Measurements from ENCODE around the gene HTRA3. TPM values are rescaled to one million over a fixed set of nuclear protein-coding genes. Genes with fewer than 3 reads are reported as not detected.
"Not testable (repeated sequence)": the region's sequence is repeated elsewhere in the genome, so short reads cannot be mapped to it uniquely, and the experiment has no call there.

Gene HTRA3
- total RNA-seq, 1 donor from 2014 or later, result 1.2 TPM

- no peak for DNase-seq (ENCODE audit: low read depth in 2 of 2)
Observed at GRCh38 chr4:8324640-8325239, 55.2 kb downstream of the HTRA3 start.

- DNase-seq (ENCODE audit: low read depth in 2 of 2), result no peak
Observed at GRCh38 chr4:8325291-8325973, 55.9 kb downstream of the HTRA3 start.

- DNase-seq (ENCODE audit: low read depth in 2 of 2), result no peak
Observed at GRCh38 chr4:8326206-8326605, 56.7 kb downstream of the HTRA3 start.

GRCh38 chr4:8328456-8328855 lies 58.9 kb downstream of the HTRA3 start:
- DNase-seq (ENCODE audit: low read depth in 2 of 2), result no peak

GRCh38 chr4:8328866-8329559 lies 59.5 kb downstream of the HTRA3 start:
- DNase-seq (ENCODE audit: low read depth in 2 of 2), result no peak

GRCh38 chr4:8329560-8329858 lies 60.0 kb downstream of the HTRA3 start:
- DNase-seq (ENCODE audit: low read depth in 2 of 2), result no peak

- no peak for DNase-seq (ENCODE audit: low read depth in 2 of 2)
Observed at GRCh38 chr4:8329859-8330761, 60.6 kb downstream of the HTRA3 start.

GRCh38 chr4:8330821-8331574 lies 61.4 kb downstream of the HTRA3 start:
- peak in 1 of 2 donors; percentile 70 for DNase-seq (ENCODE audit: low read depth in 2 of 2)

GRCh38 chr4:8331575-8331955 lies 62.0 kb downstream of the HTRA3 start:
- peak in 1 of 2 donors; percentile 73 for DNase-seq (ENCODE audit: low read depth in 2 of 2)

GRCh38 chr4:8332038-8332857 lies 62.7 kb downstream of the HTRA3 start:
- no peak for DNase-seq (ENCODE audit: low read depth in 2 of 2)

- no peak for DNase-seq (ENCODE audit: low read depth in 2 of 2)
Observed at GRCh38 chr4:8332891-8333331, 63.4 kb downstream of the HTRA3 start.

GRCh38 chr4:8333726-8334460 lies 64.3 kb downstream of the HTRA3 start:
- no peak for DNase-seq (ENCODE audit: low read depth in 2 of 2)

- no peak for DNase-seq (ENCODE audit: low read depth in 2 of 2)
Observed at GRCh38 chr4:8334786-8335460, 65.4 kb downstream of the HTRA3 start.

GRCh38 chr4:8335848-8336247 lies 66.3 kb downstream of the HTRA3 start:
- no peak for DNase-seq (ENCODE audit: low read depth in 2 of 2)

- peak in 1 of 2 donors; percentile 71 for DNase-seq (ENCODE audit: low read depth in 2 of 2)
Observed at GRCh38 chr4:8336412-8337075, 67.0 kb downstream of the HTRA3 start.

GRCh38 chr4:8338351-8338961 lies 68.9 kb downstream of the HTRA3 start:
- DNase-seq (ENCODE audit: low read depth in 2 of 2), result peak in 1 of 2 donors; percentile 72

- no peak for DNase-seq (ENCODE audit: low read depth in 2 of 2)
Observed at GRCh38 chr4:8340781-8341241, 71.3 kb downstream of the HTRA3 start.

GRCh38 chr4:8341281-8341680 lies 71.7 kb downstream of the HTRA3 start:
- DNase-seq (ENCODE audit: low read depth in 2 of 2), result not testable (repeated sequence)
